Measurements from ENCODE around the gene TOR2A.
A peak's percentile ranks its signal among the peaks of the same experiment; 100 is the strongest.

TOR2A gene

GRCh38 chr9:127771570-127772189 lies 36.6 kb upstream of the TOR2A start:
- no peak for TF ChIP-seq CTCF (IDR thresholded peaks at IDR 0.05; ENCODE audit: low read depth, low read length)
- no peak for DNase-seq (ENCODE audit: extremely low read depth, low read depth)

- DNase-seq (ENCODE audit: extremely low read depth, low read depth) = peak; percentile 87
- TF ChIP-seq CTCF (IDR thresholded peaks at IDR 0.05; ENCODE audit: low read depth, low read length) = no peak
These were observed 35.9 kb upstream of the TOR2A start for GRCh38 chr9:127770905-127771569.

- DNase-seq (ENCODE audit: extremely low read depth, low read depth) = no peak
- TF ChIP-seq CTCF (IDR thresholded peaks at IDR 0.05; ENCODE audit: low read depth, low read length) = no peak
These were observed 35.5 kb upstream of the TOR2A start for GRCh38 chr9:127770583-127770904.

- TF ChIP-seq CTCF (IDR thresholded peaks at IDR 0.05; ENCODE audit: low read depth, low read length) = no peak
- no peak for DNase-seq (ENCODE audit: extremely low read depth, low read depth)
These were observed 35.0 kb upstream of the TOR2A start for GRCh38 chr9:127769929-127770582.

- TF ChIP-seq CTCF (IDR thresholded peaks at IDR 0.05; ENCODE audit: low read depth, low read length) = no peak
- DNase-seq (ENCODE audit: extremely low read depth, low read depth) = no peak
These were observed 34.0 kb upstream of the TOR2A start for GRCh38 chr9:127769101-127769500.

- DNase-seq (ENCODE audit: extremely low read depth, low read depth) = no peak
- no peak for TF ChIP-seq CTCF (IDR thresholded peaks at IDR 0.05; ENCODE audit: low read depth, low read length)
These were observed 33.6 kb upstream of the TOR2A start for GRCh38 chr9:127768698-127769097.

- no peak for TF ChIP-seq CTCF (IDR thresholded peaks at IDR 0.05; ENCODE audit: low read depth, low read length)
These were observed 32.8 kb upstream of the TOR2A start for GRCh38 chr9:127767909-127768331.

More at GRCh38 chr9:127767909-127768331, 32.8 kb upstream of the TOR2A start:
- no peak for DNase-seq (ENCODE audit: extremely low read depth, low read depth)
